Lung (tissue), 13 donors: ENCODE data around the gene SLC12A8. TPM values are rescaled to one million over a fixed set of nuclear protein-coding genes. Genes with fewer than 3 reads are reported as not detected.

Experiments used
- ATAC-seq: fragments of 200-7000 bp; cut with Tn5 transposase; one replicate; pipeline ENCODE4 v1.9.1; 2020; ENCODE audit warnings: moderate number of reproducible peaks; ENCODE audit not compliant: insufficient read depth, low FRiP score
- DNase-seq, 3 donors: peaks; one replicate each; pipeline ENCODE4 v3.0.0-alpha.2; 2013 to 2017
- H3K27ac ChIP-seq, 2 donors: one replicate each; pipeline ENCODE4 v1.5.1; 2013; ENCODE audit warnings: mild to moderate bottlenecking in 2 of 2, moderate library complexity in 2 of 2, control low read depth in 1 of 2, inconsistent platforms in 1 of 2, low read depth in 1 of 2, low read length in 1 of 2
- H3K27me3 ChIP-seq, 3 donors: one replicate each; pipeline ENCODE4 v1.5.1; 2013; ENCODE audit warnings: low read length in 2 of 3; ENCODE audit not compliant: control insufficient read depth in 3 of 3, insufficient read depth in 3 of 3
- H3K36me3 ChIP-seq, 4 donors: one replicate each; pipeline ENCODE4 v1.5.1; 2013; ENCODE audit warnings: low read length in 4 of 4, mild to moderate bottlenecking in 1 of 4, moderate library complexity in 1 of 4; ENCODE audit not compliant: control insufficient read depth in 4 of 4, insufficient read depth in 4 of 4
- H3K4me1 ChIP-seq, 5 donors: one replicate each; pipeline ENCODE4 v1.5.1; 2013; ENCODE audit warnings: low read length in 5 of 5, mild to moderate bottlenecking in 2 of 5, moderate library complexity in 1 of 5; ENCODE audit not compliant: control insufficient read depth in 5 of 5, insufficient read depth in 5 of 5
- H3K4me3 ChIP-seq: one replicate; pipeline ENCODE4 v1.5.1; 2013; ENCODE audit warnings: mild to moderate bottlenecking, control low read depth, moderate library complexity
- H3K9ac ChIP-seq, 2 donors: one replicate each; pipeline ENCODE4 v1.5.1; 2013; ENCODE audit warnings: low read length in 2 of 2, control low read depth in 1 of 2; ENCODE audit not compliant: insufficient read depth in 1 of 2
- H3K9me3 ChIP-seq, 4 donors: one replicate each; pipeline ENCODE4 v1.5.1; 2013; ENCODE audit warnings: low read length in 3 of 4, mild to moderate bottlenecking in 1 of 4, moderate library complexity in 1 of 4; ENCODE audit not compliant: control insufficient read depth in 4 of 4, insufficient read depth in 3 of 4
- CTCF ChIP-seq: IDR thresholded peaks from 2 replicates; pipeline ENCODE4 v1.5.1; 2012; ENCODE audit warnings: mild to moderate bottlenecking; ENCODE audit errors: control extremely low read depth, extremely low read depth
- WGBS, 2 donors: extraction: QIAGEN DNeasy Blood & Tissue Kit; methylation state at CpG; one replicate each; pipeline ENCODE4 v1.1.7; 2013; 5-methylcytosine and 5-hydroxymethylcytosine counted together
- polyA plus RNA-seq, 2 donors: library from polyadenylated mRNA; stranded (reverse); fragments of 200-250 nt; gene quantifications; one replicate each; pipeline ENCODE4 v1.2.1, GENCODE V29; 2013
- small RNA-seq: library from RNA; depleted of rRNA; stranded (forward); fragments of <200 nt; gene quantifications from one replicate; pipeline ENCODE3, GENCODE V24; 2014; ENCODE audit warnings: low replicate concordance
- total RNA-seq, 2 donors: library from RNA; depleted of rRNA in 1 of 2; stranded (reverse); fragments of >200 nt in 1 of 2; gene quantifications; one replicate each; pipeline ENCODE4 v1.2.1, GENCODE V29; 2014 to 2021
- donor health status: control.
- donor health status: control.
- donor health status: Bipolar disorder and iron deficiency.
- donor health status: healthy.
- donor health status: DM: yes; HTN: yes; CAD: no.

SLC12A8 gene
- total and polyA plus RNA-seq, 4 donors = 3.1 to 9.8 (median 5.8) TPM

DNA sequence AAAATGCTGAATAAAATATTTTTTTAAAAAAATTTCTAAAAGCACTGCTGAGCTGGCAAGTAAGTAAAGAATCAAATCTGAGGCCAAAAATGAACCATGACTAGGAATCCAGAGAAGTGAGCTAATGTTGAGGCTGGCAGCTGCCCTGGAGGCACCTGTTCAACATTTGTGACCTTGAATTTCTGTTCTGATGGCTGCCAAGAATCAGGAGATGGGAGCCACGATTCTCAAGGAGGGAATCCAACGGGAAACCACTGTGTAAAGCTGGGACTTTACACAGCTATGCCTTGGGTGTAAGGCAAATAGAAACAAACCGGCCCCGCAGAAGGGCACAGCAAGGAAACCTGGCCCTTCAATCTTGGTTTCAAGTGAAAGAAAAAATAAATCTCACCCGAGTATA lies 179.4 kb downstream of the SLC12A8 start:
- Histone ChIP-seq H3K27ac (no peak overlapping the region), H3K9me3 (no peaks in the 10 kb centered on the region), H3K27me3 (no peaks in the 10 kb centered on the region), H3K36me3 (peaks cover 2 to 10% (median 8%) of the 10 kb centered on the region in 4 donors), H3K4me3 (no peak overlapping the region), H3K4me1 (peaks cover 0 to 26% (median 3%) of the 10 kb centered on the region in 5 donors), H3K9ac (no peak overlapping the region)
- ATAC-seq (no peak), DNase-seq (no peak)
- TF ChIP-seq CTCF = no peak
- 64 to 80% methylated on average over 5 of the region's 5 CpGs for WGBS, 2 donors

- Histone ChIP-seq H3K4me1 (peaks cover 0 to 26% (median 3%) of the 10 kb centered on the region in 5 donors), H3K9me3 (no peaks in the 10 kb centered on the region), H3K27me3 (no peaks in the 10 kb centered on the region), H3K27ac (peak overlapping the region; percentile 15 to 36), H3K9ac (no peak overlapping the region), H3K4me3 (no peak overlapping the region), H3K36me3 (peaks cover 6 to 13% (median 11%) of the 10 kb centered on the region in 4 donors)
- no peak for DNase-seq
- ATAC-seq = no peak
- TF ChIP-seq CTCF = no peak
- 85 to 93% methylated on average over 3 of the region's 3 CpGs for WGBS, 2 donors
These were observed 179.9 kb downstream of the SLC12A8 start for GRCh38 chr3:125032683-125033082.

Small RNA genes lying within 50 kb of the gene (small RNA-seq; reads per million reads assigned to genes)
- gene MIR5092 = 0.08 reads per million
- gene RNA5SP137 = not detected
- gene RNU6-230P = not detected

Other genes with a start within 250 kb of the SLC12A8 start
- 100 to 1,000 TPM in 1 of 2 donors, 10 to 100 TPM in 1; 90.4 to 115 TPM for gene HEG1, start 156.8 kb downstream of the SLC12A8 start, total RNA-seq
- 10 to 100 TPM; 18.0 to 40.9 TPM for gene HEG1, start 156.8 kb downstream of the SLC12A8 start, polyA plus RNA-seq
- 10 to 100 TPM; 33.3 to 46.2 TPM for gene ZNF148, start 162.6 kb upstream of the SLC12A8 start, total RNA-seq
- 1 to 10 TPM; 3.5 to 7.5 TPM for gene ZNF148, start 162.6 kb upstream of the SLC12A8 start, polyA plus RNA-seq